Activated naive CD8-positive, alpha-beta T cell treated with anti-CD3 and anti-CD28 coated beads, Interleukin-2, amount 50 U/mL, for 16 hours (primary cell): ENCODE data around the gene UNC13A.

Experiments
- DNase-seq: peaks from one replicate; pipeline ENCODE4 v3.0.0-alpha.2; 2020; ENCODE audit warnings: low read depth, low spot score

The UNC13A gene

DNA sequence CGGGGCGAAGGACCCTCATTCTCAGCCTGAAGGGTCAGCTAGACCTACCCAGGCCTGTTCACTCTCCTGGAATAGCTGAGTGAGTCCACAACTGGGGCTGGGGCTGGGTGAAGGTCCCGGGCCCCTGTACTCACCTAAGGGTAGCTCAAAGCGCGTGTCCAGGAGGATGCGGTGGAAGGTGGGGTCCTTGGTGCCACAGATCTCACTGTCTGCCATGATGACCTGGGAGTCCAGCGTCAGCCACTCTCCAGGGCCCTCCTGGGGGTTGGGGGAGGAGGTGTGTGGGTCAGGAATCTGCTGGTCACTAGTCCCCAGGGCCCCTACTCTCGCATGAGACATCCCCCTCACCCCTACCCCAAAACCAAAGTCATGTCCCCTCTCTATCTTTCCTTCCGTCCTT lies 18.7 kb downstream of the UNC13A start:
- no peak for DNase-seq

GRCh38 chr19:17665058-17665457 lies 23.1 kb downstream of the UNC13A start:
- DNase-seq = no peak

GRCh38 chr19:17659996-17660395 lies 28.2 kb downstream of the UNC13A start:
- DNase-seq = no peak

GRCh38 chr19:17658666-17659065 lies 29.5 kb downstream of the UNC13A start:
- no peak for DNase-seq

GRCh38 chr19:17658240-17658639 lies 29.9 kb downstream of the UNC13A start:
- DNase-seq = no peak

- no peak for DNase-seq
Observed at GRCh38 chr19:17656970-17657369, 31.2 kb downstream of the UNC13A start.

GRCh38 chr19:17655751-17656472 lies 32.2 kb downstream of the UNC13A start:
- DNase-seq = no peak

DNA sequence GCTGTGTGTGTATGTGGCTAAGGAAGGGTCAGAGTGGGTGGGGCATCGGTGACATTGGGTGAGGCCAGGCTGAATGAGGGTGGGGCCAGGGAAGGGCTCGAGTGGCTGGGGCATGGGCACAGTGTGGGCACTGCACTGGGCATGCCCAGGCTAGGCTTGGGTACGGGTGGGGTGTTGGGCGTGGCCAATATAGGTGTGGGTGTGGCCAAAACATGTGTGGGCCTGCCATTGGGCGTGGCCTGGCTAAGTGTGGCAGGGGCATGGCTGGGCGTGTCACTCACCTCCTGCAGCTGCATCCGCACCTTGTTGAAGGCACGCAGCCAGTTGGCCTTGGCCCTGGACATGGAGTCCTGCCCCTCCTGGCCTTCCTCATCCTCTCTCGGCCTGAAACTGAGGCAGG lies 33.2 kb downstream of the UNC13A start:
- DNase-seq = no peak

- DNase-seq = no peak
Observed at GRCh38 chr19:17652627-17653026, 35.5 kb downstream of the UNC13A start.

GRCh38 chr19:17648786-17649185 lies 39.4 kb downstream of the UNC13A start:
- DNase-seq = no peak

DNA sequence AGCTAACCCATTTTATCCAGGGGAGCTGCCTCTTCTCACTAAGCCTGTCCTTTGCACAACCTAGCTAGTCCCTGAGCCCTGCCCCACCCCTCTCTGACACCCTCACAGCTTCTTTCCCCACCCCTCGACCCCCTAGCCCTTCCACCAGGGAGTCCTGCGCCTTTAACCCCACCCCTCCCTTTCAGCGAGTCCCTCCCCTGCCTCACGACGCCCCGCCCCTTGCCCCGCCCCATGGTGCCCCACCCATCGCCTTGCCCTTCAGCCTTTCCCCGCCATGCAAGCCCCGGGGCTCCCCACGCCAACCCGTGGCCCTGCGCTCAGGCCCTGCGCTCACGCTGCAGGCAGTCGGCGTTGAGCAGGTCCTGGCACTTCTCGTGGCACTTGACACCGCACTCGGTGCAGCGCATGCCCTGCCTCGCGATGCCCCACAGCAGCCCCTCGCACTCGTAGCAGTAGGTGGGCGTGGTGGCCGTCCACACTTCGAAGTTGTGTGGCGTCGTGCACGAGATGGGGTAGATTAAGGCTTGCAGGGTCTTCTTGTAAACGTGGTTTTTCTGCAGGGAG lies 40.0 kb downstream of the UNC13A start:
- no peak for DNase-seq

- no peak for DNase-seq
Observed at GRCh38 chr19:17647071-17648020, 40.8 kb downstream of the UNC13A start.

DNA sequence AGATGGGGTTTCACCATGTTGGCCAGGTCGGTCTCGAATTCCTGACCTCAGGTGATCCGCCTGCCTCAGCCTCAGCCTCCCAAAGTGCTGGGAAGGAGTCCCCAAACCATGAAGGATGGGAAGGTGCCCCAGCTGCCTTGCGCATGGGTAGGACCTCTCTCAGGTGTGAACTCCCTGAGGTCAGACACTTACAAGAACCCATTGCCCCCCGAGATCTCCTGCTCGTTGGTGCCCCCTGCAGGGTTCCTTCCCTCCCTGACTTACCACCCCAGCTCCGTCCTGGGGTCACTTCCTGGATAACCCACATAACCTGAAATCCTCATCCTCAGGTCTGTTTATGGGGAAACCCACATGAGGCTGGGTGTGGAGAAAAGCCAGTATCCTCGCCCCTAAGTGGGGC lies 41.7 kb downstream of the UNC13A start:
- DNase-seq = no peak

DNA sequence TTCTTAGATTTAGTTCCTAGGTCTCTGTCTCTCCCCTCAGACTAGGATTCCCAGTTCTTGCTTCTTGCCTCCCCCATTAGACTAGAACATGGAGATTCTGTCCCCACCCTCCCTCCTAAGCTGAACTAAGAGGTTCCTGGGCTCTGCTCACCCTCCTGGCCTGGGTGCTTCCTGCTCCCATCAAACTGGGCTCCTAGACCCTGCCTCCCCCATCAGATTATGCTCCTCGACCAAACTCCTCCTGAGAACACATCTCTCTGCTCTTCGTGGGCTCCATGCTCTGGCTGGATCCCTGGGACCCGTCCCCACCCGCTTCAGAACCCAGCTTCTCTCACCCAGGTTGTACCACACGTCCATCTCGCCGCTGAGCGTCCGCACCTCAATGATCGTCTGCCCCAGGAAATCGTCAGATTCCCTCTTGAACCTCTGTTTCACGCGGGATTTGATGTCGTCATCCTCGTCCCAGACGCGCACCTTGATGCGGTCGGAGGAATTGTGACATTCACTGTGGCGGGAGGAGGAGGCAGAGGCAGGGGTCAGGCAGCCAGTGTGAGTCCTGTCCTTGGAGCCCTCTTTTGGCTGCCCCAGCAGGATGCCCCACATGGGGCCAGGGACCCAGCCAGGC lies 42.7 kb downstream of the UNC13A start:
- DNase-seq = no peak

DNA sequence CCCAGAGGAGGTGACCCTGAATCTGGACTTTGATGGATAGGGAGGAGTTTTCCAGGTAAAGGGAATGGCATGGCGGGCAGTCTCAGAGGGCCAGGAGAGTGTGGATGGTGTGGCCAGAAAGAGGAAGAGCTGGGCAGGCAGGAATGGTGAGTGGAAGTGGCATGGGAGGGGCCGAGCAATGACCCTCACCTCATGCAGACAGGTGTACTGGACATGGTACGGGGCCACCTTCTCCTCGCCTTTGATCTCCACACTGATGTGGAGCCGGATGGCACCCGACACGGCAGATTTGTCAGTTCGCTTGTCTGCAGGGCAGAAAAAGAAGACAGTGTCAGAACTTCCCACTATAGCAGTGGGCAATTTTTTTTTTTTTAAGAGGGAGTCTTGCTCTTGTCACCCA lies 45.5 kb downstream of the UNC13A start:
- DNase-seq = no peak

- no peak for DNase-seq
Observed at GRCh38 chr19:17641846-17642245, 46.3 kb downstream of the UNC13A start.

DNA sequence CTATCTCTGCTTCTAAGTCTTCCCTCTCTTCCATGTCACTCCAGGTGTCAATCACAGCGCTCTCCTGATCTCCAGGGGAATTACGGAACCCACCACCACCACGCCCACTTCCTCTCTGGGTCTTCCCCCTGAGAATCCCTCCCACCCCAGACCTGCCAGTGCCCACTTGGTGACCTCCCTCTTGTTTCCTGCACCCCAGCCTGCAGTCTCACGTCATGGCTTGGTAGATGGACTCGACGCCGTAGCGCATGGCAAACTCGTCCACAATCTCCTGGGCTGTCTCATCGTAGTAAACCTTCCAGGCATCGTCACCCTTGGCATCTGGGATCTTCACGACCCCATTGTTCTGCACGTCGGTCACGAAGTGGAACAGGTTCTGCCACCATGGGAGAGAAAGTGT lies 47.0 kb downstream of the UNC13A start:
- DNase-seq = no peak

GRCh38 chr19:17633700-17634099 lies 54.5 kb downstream of the UNC13A start:
- DNase-seq = no peak

GRCh38 chr19:17632577-17632976 lies 55.6 kb downstream of the UNC13A start:
- DNase-seq = no peak

DNA sequence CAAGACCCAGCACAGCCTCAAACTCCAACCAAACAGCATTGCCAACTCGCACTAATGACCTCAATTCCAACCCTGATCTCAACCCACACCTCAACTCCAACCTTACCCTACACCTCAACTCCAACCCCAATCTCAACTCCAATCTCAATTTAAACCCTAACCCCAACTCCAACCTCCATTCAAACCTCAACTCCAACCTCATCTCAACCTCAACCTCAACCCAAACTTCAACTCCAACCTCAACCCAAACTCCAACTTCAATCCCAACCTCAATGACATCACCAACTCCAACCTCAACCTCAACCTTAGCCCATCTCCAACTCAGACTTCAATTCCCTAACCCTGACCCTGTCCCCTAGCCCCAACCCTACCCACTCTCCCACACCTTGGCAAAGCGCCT lies 58.4 kb downstream of the UNC13A start:
- no peak for DNase-seq

DNA sequence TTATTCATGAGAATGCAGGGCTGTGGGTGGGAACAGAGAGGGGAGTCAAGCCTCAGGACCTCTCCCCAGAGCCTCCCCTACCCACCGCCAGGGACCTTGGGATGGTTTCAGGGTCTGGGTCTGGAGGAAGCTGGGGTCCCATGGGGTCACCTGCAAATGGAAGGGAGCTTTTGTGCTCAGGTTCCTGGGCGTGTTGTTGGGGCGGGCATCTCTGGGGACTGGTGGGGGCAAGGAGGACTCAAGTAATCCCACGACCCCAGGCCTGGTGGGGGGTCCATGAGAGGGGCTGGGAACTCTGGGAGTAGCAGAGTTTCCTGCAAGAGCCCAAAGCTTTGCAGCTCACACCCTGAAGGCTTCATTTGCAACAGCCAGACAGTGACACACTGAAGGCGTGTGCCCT lies 60.2 kb downstream of the UNC13A start:
- no peak for DNase-seq

- DNase-seq = no peak
Observed at GRCh38 chr19:17627161-17627560, 61.0 kb downstream of the UNC13A start.
